COR-L47 (cell line): ENCODE results near the gene NLN.
"Not testable (repeated sequence)": the region's sequence is repeated elsewhere in the genome, so short reads cannot be mapped to it uniquely, and the experiment has no call there.

Experiments used
- DNase-seq: peaks from one replicate; lab custom pipeline; 2025; lab: John Stamatoyannopoulos, UW

The NLN gene

DNA sequence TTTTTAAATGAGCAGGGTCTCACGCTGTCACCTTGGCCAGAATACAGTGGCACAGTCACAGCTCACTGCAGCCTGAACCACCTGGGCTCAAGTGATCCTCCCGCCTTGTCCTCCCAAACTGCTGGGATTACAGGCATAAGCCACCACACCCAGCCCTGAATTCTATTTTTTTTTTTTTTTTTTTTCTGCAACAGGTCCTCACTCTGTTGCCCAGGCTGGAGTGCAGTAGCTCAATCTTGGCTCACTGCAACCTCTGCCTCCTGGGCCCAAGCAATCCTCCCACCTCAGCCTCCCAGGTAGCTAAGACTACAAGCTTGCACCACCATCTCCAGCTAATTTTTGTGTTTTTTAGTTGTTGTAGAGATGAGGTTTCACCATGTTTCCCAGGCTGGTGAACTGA, 51.0 kb downstream of the NLN start:
- DNase-seq, result not testable (repeated sequence)

DNA sequence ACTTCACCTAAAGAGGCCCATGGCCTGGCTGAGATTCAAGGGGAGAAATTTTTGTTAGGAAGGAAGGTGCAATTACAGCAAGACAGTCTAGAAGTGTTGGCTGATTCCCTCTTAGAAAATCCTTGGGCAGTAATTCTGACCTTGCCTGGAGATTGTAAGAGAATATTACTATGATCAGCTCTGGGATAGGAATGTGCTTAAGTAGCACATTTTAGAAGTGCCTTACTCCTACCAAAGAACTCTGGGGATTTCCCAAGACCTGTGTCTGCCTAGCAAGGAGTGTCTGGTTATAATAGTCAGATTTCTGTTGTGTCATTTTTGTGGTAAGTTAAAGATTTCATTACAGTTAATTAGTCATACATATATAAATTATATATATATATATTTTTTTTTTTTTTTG, 52.3 kb downstream of the NLN start:
- no peak for DNase-seq

- no peak for DNase-seq
These were observed 53.5 kb downstream of the NLN start for GRCh38 chr5:65775476-65775875.

- DNase-seq, result no peak
These were observed 54.6 kb downstream of the NLN start for GRCh38 chr5:65776441-65777141.

GRCh38 chr5:65778126-65778525, 56.1 kb downstream of the NLN start:
- DNase-seq, result no peak

GRCh38 chr5:65779643-65780042, 57.6 kb downstream of the NLN start:
- DNase-seq, result no peak

DNA sequence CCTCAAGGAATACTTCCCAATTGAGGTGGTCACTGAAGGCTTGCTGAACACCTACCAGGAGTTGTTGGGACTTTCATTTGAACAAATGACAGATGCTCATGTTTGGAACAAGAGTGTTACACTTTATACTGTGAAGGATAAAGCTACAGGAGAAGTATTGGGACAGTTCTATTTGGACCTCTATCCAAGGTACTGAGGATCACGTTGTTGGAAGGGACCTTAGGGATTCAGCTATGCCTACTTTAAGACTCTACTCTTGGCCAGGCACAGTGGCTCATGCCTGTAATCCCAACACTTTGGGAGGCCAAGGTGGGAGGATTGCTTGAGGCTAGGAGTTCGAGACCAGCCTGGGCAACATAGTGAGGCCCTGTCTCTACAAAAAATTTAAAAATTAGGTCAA, 66.3 kb downstream of the NLN start:
- not testable (repeated sequence) for DNase-seq

DNA sequence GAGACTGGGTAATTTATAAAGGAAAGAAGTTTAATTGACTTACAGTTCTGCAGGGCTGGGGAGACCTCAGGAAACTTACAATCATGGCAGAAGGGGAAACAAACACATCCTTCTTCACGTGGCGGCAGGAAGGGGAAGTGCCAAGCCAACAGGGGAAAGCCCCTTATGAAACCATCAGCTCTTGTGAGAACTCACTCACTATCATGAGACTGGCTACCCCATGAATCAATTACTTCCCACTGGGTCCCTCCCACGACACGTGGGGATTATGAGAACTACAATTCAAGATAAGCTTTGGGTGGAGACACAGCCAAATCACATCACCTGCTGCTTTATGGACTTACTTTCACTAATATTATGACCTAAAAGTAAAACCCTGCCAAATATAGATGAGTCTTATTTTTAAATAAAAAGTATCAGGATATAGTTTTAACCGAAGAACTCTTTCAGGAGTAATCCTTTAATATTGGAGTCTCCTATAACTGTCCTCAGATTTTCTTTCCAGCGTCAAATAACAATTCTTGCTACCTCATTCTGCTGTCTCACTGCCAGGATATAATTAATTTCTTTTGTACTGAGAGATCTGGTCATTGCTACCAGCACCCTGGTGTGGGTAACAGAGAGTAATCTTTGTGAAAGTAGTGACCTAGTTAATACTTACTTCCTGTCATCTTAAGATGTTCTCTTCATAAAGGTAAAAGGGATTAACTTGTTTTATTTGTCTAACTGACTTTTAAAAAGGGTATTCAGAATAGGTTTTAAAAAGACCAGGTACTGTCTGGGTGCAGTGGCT, 68.6 kb downstream of the NLN start:
- no peak for DNase-seq

DNA sequence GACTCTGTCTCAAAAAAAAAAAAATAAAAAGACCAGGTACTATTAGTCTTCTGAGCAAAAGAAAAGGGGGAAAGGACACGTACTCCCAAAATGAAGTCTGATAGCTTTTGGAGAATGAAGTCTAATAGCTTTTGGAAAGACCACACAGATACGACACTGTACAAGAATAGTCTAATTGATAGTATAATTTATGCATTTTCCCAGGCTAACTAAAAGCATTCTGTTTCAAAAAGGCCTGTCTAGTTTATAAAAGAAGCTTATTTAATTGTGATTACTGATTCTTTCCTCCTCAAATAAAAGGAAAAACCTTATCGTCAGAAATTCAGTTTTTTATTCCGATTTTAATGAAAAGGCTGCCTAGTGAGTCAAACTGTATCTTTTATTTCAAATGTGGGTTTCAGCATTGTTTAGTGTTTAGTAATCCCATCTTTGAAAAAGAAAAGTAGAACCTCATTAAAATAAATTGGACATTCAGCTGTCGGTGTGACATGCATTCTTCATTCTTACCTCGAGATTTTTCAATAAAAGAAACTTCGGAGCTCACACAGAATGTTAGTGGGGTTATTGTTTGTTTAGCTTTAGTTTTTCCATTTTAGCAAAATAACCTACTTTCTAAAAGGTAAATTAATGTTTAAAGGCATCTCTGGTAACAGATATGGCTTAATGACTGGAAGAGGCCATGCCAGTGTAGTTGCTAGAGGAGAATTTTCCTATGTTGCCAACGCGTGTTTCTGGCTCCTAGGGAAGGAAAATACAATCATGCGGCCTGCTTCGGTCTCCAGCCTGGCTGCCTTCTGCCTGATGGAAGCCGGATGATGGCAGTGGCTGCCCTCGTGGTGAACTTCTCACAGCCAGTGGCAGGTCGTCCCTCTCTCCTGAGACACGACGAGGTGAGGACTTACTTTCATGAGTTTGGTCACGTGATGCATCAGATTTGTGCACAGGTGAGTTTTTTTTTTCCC, 70.0 kb downstream of the NLN start:
- DNase-seq, result no peak

- no peak for DNase-seq
These were observed 74.3 kb downstream of the NLN start for GRCh38 chr5:65796269-65796668.

DNA sequence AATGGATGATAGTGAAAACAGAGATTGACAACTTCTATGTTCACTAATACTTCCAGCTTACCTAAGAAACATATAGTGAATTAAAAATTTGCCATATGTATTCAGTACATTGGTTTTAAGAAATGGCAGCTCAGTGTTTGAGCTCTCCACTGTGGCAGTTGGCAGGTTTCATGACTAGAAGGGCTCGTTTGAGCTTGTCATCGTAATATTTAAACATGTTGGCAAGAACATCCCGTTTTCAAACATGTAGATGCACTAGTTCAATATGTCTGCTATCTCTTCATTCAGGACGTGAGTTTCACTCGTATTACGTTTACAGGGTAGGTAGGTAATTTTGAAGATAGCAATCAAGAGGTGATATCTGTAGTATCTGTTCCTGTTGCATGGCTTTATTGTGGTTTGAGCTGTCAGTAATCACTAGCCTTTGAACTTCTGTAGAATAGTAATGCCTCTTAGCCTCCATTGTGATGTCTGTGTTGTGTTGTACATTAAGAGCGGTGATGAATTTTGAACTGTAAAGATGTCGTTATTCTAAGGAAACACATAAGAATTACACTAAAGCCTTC, 74.8 kb downstream of the NLN start:
- DNase-seq, result no peak

DNA sequence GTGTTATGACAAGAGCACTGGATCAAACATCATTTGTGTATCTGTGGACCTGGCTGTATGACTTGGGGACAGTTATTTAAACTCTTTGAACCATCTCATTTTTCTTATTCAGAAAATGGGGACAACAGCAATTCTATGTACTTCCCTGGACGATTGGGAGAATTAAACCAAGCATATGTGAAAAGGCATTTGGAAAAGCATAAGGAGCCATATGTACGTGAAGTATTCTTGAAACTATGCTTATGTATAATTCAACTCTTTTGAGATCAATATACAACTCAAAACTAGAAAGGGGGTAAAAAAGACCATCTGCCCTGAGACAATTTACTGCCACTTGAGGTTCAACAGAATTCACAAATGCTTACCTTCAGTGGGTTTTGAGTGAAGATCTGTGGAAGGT, 75.5 kb downstream of the NLN start:
- no peak for DNase-seq

DNA sequence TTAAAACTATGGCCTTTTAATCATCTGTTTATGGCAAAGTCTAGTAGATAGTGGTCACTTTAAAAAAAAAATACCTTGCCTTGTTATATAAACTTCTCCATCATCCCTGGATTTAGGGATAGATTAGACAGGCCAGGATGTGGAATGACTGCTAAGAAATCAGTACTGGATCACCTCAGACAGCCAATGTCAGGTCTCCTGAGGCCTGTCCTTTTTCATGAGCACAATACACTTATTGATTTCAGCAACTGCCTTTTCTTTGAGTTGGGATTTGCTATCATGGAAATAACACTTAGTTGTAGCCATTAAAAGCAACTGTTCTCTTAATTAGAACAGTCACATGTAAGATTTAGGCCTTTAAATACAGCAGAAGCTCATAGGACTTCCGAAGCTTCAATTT, 77.9 kb downstream of the NLN start:
- DNase-seq, result no peak

GRCh38 chr5:65800775-65801174, 78.8 kb downstream of the NLN start:
- DNase-seq, result no peak

DNA sequence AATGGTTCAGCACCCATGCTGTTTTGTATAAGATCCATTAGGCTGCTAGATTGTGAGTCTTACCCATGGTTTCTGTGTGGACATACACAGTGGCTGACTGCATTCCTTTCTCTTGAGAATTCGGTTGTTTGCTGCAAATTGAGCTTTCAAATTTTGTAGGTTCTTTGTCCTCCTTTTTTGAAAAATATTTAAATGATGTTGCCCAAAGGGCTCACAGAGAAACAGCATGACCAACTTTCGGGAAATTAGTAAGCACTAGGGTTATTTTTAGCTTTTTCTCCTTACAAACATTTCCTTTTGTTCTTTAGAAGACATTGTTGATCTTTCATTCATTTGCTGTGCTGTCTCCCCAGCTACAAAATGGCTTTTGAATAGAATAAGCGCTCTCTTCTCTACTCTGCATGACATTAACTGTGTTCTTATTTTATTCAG, 79.4 kb downstream of the NLN start:
- DNase-seq, result no peak

DNA sequence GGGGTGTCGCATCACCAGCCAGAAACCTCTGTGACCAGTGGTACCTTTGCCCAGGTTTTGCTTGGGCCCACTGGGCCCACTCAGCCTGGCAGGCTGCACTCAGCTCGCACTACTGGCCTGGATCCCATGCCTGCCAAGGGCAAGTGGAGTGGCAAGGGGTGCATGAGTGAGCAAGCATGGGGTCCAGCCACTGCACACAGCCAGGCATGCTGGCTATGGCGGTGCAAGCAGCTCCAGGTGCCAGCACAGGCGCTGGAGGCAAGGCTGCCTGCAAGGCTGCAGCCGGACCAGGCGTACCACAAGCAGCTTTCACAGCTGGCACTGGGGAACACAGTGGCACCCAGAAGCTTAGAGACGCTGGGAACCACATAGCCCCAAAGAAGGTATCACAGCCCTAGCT, 80.1 kb downstream of the NLN start:
- no peak for DNase-seq

DNA sequence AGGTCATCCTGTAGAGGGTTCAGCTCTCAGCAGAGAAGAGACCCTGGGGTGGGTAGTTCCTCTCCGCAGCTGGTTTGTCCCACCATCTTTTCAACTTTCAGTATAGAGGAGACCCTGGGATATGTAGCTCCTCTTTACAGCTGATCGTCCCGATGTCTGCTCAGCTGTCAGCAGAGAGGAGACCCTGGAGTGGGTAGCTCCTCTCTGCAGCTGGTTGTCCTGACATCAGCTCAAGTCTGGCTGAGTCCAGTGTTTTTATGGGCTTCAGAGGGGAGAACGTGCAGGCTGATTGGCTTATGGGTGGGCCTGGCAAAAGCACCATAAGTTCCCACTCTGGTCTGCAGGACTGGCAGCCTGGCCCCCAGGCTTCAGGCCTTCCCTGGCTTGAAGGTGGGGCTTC, 80.8 kb downstream of the NLN start:
- DNase-seq, result no peak

- DNase-seq, result no peak
These were observed 81.8 kb downstream of the NLN start for GRCh38 chr5:65803699-65804391.

GRCh38 chr5:65805089-65805488, 83.1 kb downstream of the NLN start:
- DNase-seq, result no peak

DNA sequence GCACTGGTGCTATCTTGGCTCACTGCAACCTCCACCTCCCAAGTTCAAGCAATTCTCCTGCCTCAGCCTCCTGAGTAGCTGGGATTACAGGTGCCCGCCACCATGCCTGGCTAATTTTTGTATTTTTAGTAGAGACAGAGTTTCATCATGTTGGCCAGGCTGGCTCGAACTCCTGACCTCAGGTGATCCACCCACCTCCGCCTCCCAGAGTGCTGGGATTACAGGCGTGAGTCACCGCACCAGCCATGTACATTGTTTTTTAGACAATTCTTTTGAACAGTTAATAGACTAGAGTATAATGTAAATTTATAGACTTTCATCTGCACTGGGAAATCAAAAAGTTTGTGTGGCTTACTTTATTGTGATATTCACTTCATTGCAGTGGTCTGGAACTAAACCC, 85.5 kb downstream of the NLN start:
- not testable (repeated sequence) for DNase-seq

- no peak for DNase-seq
These were observed 86.3 kb downstream of the NLN start for GRCh38 chr5:65808251-65808741.
